Colonic mucosa (tissue), 4 donors: Measurements from ENCODE around the gene TCF7L2. TPM values are rescaled to one million over a fixed set of nuclear protein-coding genes. Genes with fewer than 3 reads are reported as not detected.

Source experiments
- DNase-seq: peaks from one replicate; pipeline ENCODE4 v3.0.0-alpha.2; 2020
- H3K27ac ChIP-seq: fragments of 200-600 bp; one replicate; pipeline ENCODE4 v1.8.0; 2021
- H3K27me3 ChIP-seq: fragments of 200-600 bp; one replicate; pipeline ENCODE4 v1.8.0; 2021
- H3K36me3 ChIP-seq: fragments of 200-600 bp; one replicate; pipeline ENCODE4 v1.8.0; 2021
- H3K4me1 ChIP-seq: fragments of 200-600 bp; one replicate; pipeline ENCODE4 v1.8.0; 2021; ENCODE audit warnings: mild to moderate bottlenecking
- H3K4me3 ChIP-seq: fragments of 200-600 bp; one replicate; pipeline ENCODE4 v1.8.0; 2021
- H3K9ac ChIP-seq, 2 donors: one replicate each; pipeline ENCODE4 v1.7.0; 2013; ENCODE audit warnings: control low read depth in 2 of 2, low read depth in 2 of 2, low read length in 2 of 2
- H3K9me3 ChIP-seq: fragments of 200-600 bp; one replicate; pipeline ENCODE4 v1.8.0; 2021
- intact Hi-C: fragments of 100-400 bp; cut with DNase I; formaldehyde crosslinking; loops from one replicate; pipeline ENCODE4 v1.14.1; 2022
- total RNA-seq, 2 donors: library from RNA; stranded (reverse); fragmentation: NEBNext Ultra II Directional in 1 of 2; extraction: Animal tissue kit (Norgen Biotek cat#: 25700) in 1 of 2; gene quantifications; one replicate each; pipeline ENCODE4 v1.2.1, GENCODE V29; 2021
- TF ChIP-seq, protein P1 (sequence below): fragments of 200-600 bp; IDR thresholded peaks from one replicate; pipeline ENCODE4 v1.8.0; 2022; ENCODE audit warnings: antibody characterized with exemption, mild to moderate bottlenecking
- donor health status: healthy.
- donor health status: DM: no; HTN: no; CAD: no.
- donor health status: DM: no; HTN: no; CAD: no.

TCF7L2 gene
- total RNA-seq, 2 donors from 2014 or later, result 65.1 to 98.9 TPM

- H3K9ac ChIP-seq, result no peak overlapping the region
- no peak overlapping the region for H3K27ac ChIP-seq
- no peaks in the 10 kb centered on the region for H3K9me3 ChIP-seq
- TF ChIP-seq, protein P1, sequence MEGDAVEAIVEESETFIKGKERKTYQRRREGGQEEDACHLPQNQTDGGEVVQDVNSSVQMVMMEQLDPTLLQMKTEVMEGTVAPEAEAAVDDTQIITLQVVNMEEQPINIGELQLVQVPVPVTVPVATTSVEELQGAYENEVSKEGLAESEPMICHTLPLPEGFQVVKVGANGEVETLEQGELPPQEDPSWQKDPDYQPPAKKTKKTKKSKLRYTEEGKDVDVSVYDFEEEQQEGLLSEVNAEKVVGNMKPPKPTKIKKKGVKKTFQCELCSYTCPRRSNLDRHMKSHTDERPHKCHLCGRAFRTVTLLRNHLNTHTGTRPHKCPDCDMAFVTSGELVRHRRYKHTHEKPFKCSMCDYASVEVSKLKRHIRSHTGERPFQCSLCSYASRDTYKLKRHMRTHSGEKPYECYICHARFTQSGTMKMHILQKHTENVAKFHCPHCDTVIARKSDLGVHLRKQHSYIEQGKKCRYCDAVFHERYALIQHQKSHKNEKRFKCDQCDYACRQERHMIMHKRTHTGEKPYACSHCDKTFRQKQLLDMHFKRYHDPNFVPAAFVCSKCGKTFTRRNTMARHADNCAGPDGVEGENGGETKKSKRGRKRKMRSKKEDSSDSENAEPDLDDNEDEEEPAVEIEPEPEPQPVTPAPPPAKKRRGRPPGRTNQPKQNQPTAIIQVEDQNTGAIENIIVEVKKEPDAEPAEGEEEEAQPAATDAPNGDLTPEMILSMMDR, result no peak
- intact Hi-C loops, result no loop called here
- no peaks in the 10 kb centered on the region for H3K4me1 ChIP-seq
- peaks cover 11% of the 10 kb centered on the region for H3K36me3 ChIP-seq
- no peak for DNase-seq
- no peaks in the 10 kb centered on the region for H3K27me3 ChIP-seq
- H3K4me3 ChIP-seq, result no peak overlapping the region
These were observed 194.5 kb downstream of the TCF7L2 start for GRCh38 chr10:113144576-113144975.

DNA sequence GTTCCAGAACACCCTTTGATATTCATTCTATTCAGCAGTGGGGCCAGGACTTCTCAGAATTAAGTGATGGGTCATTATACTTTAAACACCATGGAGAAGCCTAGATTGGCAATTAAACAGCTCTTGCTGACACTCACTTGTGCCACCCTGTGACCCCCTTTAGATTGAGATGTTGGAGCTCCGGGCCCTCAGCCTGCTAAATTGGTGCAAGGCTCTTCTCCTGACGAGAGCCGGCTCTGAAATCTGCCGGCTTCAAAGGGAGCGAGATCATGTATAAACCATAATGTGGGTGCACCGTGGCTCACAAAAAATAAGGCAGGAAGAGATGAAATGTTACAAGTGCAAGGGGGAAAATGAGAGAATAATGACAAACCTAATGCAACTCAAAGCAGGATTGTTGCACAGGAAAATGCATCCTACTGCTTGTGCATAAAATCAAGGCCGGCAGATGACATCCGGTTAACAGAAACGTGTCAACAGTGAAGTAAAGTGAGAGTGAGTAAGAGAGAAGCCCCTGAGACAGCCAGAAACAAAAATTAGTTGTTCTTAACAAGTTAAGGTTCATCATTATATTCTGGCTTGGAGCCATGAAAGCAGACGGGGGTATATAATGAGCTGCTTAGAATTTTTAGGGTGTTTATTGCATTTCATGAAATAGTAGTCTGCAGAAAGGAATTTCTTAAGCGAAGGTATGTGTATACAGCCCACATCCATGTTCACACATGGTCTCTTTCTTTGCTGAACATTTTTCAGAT is 198.2 kb downstream of the TCF7L2 start:
- no peak for DNase-seq
- intact Hi-C loops, result no loop called here

DNA sequence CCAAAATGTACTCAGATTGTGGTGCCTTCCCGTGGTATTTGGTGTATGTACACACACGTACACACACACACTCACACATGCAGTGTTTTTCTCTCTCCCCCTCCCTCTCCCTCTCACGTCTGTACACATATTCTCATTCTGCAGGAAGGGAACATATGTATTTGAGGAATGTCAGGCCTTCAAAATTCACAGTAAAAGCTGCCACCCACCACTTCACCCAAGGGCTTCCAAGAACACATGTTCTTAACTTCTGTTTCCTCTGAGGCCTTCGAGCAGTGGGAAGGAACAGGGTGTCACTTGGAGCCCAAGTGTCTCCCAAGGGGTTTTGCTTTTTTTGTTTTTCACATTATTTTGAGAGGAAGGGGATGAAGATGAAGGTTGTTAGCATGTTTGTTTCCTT is 198.9 kb downstream of the TCF7L2 start:
- DNase-seq, result no peak
- intact Hi-C loops, result no loop called here
- Histone ChIP-seq H3K9ac (no peak overlapping the region), H3K27ac (no peak overlapping the region), H3K9me3 (no peaks in the 10 kb centered on the region), H3K27me3 (no peaks in the 10 kb centered on the region), H3K36me3 (peaks cover 12% of the 10 kb centered on the region), H3K4me1 (no peaks in the 10 kb centered on the region), H3K4me3 (no peak overlapping the region)
- TF ChIP-seq, protein P1, result no peak

More for the DNA sequence above, 198.2 kb downstream of the TCF7L2 start:
- Histone ChIP-seq H3K4me3 (no peak overlapping the region), H3K27ac (no peak overlapping the region), H3K4me1 (no peaks in the 10 kb centered on the region), H3K36me3 (peaks cover 15% of the 10 kb centered on the region), H3K9me3 (no peaks in the 10 kb centered on the region), H3K9ac (no peak overlapping the region), H3K27me3 (no peaks in the 10 kb centered on the region)
- TF ChIP-seq, protein P1, result no peak

- Histone ChIP-seq H3K27me3 (no peaks in the 10 kb centered on the region), H3K9me3 (no peaks in the 10 kb centered on the region), H3K27ac (no peak overlapping the region), H3K9ac (no peak overlapping the region), H3K4me3 (no peak overlapping the region), H3K36me3 (peaks cover 12% of the 10 kb centered on the region), H3K4me1 (no peaks in the 10 kb centered on the region)
- DNase-seq, result no peak
- TF ChIP-seq, protein P1, result no peak
- intact Hi-C loops, result no loop called here
These were observed 199.6 kb downstream of the TCF7L2 start for GRCh38 chr10:113149626-113150025.

DNA sequence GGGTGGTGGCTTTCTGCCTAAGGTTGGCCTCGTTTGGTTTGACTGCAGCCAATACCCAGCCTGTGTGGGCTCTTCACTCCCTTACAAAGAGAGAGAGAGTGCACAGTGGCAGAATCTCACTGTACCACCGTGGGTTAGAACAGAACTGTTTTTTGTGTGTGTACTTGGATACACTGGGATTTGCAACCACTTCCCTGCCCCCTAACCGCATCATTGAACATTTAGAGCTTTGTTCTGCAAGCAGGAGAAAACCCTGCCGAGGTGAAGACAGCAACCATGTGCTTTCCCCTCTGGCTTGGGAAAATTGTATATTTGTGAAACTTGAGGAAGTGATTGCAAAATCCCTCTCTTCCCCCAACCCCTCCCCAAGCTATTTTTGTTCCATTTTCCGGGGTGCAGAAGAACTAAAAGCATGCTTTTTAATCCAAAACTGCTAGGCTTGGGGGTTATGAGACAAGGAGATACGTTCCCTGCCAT is 201.2 kb downstream of the TCF7L2 start:
- Histone ChIP-seq H3K27ac (no peak overlapping the region), H3K9me3 (no peaks in the 10 kb centered on the region), H3K4me3 (no peak overlapping the region), H3K4me1 (no peaks in the 10 kb centered on the region), H3K27me3 (no peaks in the 10 kb centered on the region), H3K36me3 (peaks cover 11% of the 10 kb centered on the region), H3K9ac (no peak overlapping the region)
- DNase-seq, result no peak
- intact Hi-C loops, result no loop called here
- TF ChIP-seq, protein P1, result no peak
